Stimulated activated CD4-positive, alpha-beta T cell treated with anti-CD3 and anti-CD28 coated beads, Interleukin-1b, Interleukin-23, amount 100 ng/mL, for 1 hour (primary cell): ENCODE results near the gene DRC7.
"Not testable (repeated sequence)": the region's sequence is repeated elsewhere in the genome, so short reads cannot be mapped to it uniquely, and the experiment has no call there.

Experiments used
- DNase-seq, 2 donors: peaks; one replicate each; pipeline ENCODE4 v3.0.0-alpha.2; 2020; ENCODE audit warnings: low read depth in 2 of 2

DRC7 gene

DNA sequence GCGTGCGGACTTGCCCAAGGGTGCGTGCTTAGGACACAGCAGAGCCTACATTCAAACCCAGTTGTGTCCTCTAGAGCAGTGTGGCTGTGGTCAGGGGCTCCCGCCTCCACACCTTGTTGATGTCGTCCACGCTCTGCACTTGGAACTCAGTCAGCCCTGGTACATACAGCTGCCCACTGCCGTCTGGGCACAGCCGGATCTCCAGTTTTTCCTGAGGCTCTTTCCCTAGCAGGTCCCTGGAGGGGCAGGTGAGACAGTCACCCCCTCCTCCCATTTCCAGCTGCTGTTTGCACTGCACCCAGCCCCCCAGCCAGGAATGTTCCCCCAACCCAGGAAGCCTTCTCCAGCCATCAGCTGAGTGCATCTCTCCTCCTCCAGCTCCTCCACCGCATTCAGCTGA is 66.7 kb downstream of the DRC7 start:
- no peak for DNase-seq

DNA sequence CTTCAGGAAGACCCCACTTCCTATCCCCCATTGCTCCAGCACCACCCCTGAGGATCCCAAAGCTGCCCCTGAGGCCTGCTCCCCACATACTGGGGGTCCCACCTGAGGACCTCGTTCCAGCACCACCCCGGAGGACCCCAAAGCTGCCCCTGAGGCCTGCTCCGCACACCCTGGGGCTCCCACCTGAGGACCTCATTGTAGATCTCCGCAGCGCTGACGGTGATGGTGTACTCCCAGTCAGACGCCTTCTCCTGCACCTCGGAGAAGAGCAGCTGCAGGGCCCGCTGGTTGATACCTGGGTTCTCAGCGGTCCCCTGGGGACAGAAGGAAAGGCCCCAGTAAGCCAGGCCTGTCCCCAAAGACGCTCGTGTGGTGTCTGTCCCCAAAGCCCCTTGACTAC is 67.4 kb downstream of the DRC7 start:
- DNase-seq = no peak

DNA sequence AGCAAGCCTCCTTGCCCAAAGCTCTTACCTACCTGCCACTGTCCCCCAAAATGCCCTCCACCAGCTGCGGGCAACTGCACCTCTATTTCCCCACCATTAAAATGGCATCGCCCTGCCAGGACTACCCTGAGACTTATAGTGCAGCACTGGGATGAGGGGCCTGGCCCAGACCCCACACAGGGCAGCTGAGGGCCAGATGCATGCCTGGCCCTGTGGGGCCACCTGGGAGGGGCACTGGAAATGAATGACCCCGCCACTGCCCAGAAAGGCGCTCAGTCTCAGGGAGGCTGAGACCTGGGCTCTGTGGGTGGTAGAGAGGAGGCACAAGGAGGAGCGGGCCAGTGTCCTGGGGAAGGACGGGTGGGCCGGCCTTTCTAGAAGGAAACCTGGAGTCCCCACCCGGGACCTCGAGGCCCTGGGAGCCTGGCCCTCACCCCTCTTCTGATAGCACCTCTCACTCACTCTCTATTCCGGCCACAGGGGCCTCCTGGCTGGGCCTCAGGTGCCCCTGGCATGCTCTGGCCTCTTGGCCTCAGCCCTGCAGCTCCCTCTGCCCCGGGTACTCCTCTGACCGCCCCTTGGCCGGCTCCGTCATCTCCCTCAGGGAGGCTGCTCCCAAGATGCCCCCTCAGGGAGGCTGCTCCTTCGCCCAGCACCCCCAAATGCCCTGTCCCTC is 67.9 kb downstream of the DRC7 start:
- DNase-seq = no peak

DNA sequence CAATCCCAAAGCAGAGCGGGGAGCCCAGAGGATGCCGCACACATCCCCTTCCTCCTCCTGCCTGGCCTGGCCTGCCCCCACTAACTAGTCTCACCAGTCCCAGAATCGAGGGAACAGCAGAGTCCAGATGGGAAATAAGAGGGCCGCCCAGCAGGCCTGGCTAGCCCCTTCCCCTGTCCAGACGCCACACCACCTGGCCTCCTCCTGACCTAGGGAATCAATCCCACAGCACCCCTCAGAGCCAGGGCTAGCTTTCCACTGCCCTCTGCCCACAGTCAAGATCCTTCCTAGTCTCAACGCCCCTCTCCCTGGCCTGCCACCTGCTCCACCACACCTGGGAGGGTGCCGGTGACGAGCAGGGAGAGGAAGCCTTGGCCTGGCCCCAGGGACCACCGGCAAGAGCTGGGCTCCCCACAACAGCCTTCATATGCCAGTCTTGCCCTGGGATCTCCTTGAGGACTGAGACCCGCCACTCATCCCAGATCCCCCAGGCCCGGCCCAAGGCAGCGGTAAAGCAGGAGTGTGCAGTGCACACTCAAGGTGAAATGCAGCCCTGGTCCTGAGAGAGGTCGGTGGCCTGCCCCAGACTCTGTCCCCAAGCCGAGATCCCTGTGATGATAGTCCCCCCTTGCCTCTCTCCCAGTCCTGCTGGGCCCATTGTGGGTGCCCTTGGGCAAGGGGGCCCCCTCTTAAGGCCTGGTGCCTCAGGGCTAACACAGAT is 68.8 kb downstream of the DRC7 start:
- DNase-seq = no peak

DNA sequence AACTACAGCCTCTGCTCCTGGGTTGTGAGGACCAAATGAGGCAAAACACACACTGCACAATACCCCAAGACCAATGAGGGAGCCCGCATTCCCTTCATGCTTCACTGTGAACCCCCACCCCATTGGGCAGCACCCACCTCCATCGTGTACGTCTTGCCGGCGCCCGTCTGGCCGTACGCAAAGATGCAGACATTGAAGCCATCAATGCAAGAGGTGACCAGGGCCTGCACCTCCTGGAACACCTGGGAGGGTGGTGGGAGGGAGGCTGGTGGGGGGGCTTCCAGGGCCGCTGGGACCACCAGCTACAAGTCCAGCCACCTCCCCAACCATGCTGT is 69.4 kb downstream of the DRC7 start:
- no peak for DNase-seq

DNA sequence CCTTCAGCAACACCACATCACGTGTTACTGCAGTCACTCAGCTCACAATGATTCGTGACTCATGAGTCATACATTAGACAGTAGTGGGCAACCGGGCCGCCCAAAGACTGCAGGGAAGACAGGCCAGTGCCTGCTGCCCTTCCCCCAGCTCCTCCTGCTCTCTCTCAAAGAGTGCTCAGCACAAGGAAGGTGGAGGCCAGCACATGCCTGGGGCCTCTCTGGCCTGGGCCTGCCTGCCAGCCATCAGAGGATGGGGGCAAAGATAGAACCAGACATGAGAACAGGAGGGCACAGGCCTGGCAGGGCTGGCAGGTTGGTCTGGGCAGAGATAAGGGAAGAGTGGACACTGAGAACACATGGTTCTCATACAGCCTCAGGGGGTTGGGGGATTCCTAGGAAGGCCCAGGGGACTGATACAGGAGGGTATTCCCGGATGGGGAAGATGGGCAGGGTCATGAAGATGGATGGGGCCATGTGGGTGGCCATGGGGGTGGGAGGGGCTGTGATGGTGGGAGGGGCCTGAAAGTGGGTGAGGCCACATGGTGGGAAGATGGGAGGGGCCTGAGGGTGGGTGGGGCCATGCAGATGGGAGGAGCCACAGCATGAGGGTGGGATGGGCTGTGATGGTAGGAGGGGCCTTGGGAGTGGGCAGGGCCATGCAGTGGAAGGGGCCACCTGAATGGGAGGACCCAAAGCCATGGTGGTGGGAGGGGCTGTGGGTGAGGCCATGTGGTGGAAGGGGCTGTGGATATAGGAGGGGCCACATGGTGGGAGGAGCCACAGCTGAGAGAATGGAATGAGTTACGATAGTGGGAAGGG is 69.9 kb downstream of the DRC7 start:
- peak in 1 of 2 donors; percentile 5 for DNase-seq

DNA sequence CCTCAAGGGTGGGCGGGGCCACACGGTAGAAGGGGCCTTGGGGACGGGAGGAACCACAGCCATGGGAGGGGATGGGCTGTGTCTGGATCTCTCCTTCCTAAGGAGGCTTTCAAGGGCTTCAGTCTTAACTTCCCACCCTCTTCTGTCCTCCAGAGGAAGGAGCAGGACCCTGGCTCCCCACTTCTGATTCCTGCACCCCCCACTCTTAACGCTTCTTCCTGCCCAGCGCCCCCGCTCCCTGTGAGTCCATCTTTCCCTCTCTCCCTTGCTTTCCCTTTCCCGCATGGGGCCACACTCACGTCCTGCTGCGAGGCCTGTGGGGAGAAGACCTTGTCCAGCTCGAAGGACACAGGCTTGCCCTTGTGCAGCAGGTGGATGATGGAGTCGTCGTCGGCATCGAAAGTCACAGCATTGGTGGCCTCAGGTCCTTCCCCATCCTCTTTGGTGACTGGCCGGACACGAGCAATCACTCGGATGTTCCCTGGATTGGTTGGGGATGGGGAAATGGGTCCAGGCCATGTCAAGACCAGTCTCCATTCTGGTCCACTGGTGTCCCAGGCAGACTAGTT is 70.6 kb downstream of the DRC7 start:
- no peak for DNase-seq

DNA sequence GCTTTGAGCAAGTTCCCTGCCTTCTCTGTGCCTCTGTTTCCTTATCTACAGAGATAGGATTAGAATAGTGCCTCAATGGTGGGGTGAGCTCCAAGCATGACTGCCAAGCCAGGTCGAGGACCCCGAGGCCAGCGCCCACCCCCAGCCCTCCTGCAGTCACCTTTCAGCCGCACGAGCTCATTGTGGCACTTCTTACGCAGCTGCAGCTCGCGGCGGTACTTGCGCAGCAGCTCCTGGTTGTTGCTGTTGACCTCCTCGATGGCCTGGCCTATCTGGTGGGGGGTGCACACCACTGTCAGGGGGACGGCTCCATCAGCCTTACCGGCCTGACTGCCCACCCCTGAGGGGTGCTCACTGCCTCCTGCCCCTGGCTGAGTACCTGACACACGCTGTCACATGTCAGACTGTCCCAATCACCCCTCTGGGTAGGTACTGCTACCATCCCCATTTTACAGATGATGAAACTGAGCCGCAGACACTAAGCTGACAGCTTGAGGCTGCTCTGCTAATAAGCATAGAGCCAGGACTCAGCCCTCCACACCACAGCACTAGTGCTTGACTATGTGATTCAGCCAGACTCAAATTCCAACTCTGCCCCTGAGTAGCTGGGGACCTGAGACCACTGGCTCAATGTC is 72.2 kb downstream of the DRC7 start:
- no peak for DNase-seq

DNA sequence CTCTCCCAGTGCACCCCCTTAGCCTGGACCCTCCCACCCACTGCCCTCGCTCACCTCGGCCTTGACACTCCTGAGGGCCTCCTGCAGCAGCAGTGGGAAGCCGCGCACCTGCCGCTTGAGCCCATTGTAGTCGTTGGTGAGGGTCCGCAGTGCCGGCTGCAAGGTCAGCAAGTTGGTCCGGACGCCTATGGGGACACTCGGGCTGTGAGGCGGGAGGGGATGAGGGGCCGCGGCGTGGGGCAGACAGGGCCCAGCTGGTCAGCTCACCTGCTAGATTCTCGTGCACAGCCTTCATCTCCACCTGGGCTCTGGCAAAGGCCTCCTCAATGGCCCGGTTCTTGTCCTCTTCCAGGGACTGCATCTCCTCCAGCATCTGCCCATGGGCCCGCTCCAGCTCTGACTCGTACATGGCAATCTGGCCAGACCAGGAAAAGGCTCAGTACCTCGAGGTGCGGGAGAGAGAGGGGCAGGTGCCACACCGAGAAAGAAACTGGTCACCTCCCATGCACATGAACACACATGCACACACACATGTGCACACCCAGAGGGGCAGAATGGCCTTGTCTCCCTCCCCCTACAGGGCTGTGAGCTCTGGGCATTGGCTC is 75.0 kb downstream of the DRC7 start:
- DNase-seq = no peak

DNA sequence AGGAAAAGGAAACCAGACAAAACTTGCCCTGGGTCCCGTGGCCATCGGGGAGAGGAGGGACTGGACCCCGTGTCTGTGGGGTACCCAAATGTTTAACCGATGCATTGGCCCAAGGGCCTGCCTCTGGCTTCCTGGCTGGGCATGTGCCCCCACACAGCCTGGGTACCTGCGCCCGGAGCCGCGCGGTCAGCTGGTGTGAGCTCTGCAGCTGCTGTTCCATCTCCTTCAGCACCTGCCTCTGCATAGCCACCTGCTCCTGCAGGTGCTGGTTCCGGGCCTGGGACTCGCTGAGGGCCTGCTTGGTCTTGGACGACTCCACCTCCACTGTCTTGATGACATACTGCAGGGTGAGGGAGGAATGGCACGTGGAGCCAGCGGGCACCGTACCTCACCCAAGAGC is 75.8 kb downstream of the DRC7 start:
- DNase-seq = no peak

DNA sequence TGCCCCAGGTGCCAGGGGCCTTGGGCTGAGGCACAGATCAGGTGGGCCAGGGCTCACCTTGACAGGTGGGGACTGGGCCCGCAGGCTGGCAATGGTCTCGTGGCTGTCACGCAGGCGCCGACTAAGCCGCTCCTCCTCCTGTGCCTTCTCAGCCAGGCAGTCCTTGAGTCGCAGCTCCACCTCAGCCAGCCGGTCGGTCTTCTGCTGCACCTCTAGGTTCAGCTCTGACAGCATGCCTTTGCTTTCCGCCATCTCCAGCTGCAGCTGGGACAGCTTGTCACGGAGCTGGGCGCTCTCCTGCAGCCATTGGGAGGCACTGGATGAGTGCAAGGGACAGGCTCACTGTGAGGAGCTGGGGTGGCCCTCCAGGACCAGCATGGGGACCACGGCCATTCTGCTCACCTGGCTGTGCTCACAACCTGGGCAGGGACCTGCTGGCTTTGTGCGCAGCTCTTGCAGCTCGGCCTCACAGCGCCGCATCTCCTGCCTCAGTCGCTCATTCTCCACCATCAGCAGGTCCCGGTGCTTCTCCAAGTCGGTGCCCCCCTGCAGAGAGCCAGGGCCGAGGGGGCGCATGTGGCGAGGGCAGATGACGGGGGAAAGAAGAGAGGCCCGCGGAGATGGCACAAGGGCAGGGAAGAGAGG is 76.7 kb downstream of the DRC7 start:
- no peak for DNase-seq

DNA sequence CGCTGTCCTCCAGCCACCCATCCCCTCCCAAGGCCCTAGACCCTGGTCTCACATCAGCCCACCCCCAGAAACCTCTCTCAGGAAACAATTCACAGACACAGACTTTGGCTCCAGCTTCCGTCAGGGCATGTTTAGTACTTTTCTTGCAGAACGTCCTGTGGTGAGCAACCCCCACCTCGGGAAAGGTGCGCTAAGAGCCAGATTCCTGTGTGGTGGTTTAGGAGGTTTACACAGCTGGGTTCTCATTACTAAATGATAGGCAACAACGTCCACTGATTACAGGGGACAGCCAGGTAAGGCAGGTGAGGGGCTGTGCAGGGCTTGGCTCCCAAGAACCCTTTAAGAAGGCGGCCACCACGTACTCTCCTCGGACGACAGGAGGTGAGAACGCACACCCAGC is 78.4 kb downstream of the DRC7 start:
- DNase-seq = no peak

DNA sequence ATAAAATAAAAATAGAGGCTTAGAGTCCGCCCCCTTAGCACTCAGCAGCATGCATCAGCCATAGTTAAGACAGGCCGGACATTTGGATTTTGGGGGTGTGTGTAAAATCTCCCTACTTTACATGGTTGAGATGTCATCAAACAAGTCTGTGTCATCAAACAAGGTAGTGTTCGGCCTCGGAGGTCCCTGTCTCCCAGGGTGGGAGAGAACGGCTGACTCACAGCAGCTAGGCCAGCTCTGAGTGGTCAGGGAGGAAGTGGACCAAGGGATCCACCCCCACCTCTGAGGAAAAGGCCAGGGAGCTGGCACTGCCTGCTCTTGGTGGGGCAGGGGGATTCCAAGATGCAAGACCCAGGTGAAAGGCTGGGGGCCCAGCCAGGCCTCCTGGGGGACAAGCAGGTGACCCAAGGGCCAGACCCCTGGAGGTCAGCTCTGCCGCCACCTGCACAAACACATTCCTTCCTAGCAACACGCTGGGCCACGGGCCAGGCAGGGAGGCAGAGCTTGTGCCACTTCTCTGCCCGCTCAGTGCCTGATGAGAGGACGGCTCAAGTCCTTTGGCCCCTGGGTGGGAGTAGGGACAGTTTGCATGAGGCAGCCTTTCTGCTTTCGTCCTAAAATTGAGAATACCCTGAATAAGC is 79.2 kb downstream of the DRC7 start:
- no peak for DNase-seq

DNA sequence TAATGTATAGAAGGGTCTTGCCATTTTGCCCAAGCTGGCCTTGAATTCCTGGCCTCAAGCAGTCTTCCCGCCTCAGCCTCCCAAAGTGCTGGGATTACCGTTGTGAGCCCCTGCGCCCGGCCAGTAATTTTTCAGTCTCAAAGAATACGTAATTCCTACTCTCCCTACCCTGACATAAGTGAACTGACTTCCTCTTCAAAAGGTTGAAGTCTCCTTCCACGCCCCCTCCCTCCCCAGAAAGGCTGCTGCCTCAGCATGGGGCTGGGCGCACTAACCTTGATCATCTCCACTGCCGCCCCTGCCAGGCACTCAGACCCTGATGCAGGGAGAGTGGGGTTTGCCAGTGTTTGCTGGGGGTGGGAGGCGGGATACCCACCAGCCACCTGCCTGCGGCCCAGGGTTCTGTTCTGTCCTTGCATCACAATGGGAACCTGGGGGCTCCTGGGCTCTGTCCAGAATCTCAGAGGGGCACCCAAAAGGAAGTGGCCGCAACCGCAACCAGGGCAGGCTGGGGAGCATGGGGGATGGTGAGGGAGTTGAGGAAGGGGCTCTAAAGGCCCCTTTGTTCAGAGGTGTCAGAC is 80.2 kb downstream of the DRC7 start:
- no peak for DNase-seq

DNA sequence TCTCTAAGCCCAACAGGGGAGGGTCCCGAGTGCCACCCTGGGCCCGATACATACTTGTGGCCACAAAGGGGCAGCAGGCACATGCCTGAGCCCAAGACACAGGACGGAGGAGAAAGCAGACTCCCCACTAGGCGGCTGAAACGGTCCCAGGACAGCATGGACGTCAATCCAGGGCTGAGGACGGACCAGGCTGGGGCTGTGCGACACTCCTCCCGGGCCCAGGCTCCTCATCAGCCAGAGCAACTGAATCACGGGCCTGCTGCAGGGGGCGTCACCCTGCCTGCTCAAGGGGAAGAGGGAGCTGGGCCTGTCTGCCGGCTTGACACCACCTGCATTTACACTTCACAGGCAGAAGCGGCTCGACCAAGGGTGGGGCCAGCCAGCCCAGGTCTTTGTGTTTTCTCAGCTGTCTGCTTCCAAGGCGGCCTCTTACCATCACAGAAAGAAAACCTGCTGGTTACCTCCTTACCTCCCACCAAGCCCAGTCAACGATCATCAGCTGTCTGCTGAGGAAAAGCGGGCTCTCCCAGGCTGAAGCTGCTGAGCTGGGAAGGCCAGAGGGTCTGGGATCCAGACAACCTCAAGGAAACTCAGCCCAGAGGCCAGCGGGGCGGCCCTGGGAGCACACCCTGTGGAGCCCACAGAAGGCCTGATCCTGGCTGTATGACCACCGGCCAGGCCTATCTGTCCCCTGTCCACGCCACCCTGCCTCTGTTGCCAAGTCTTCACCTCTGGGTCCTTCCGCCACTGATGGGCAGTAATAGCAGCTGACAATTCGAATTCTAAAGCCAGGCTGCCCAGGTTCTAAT is 81.3 kb downstream of the DRC7 start:
- no peak for DNase-seq

DNA sequence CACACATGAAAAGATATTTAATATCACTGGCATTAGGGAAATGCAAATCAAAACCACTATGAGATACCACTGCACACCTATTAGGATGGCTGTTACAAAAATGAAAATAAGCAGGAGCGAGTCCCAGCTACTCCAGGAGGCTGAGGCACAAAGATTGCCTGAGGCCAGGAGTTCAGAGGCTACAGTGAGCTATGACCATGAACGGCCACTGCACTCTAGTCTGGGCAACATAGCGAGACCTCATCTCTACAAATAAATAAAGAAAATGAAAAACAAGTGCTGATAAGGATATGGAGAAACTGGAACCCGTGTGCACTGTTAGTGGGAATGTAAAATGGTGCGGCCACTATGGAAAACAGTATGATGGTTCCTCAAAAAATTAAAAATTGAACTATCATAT is 84.1 kb downstream of the DRC7 start:
- DNase-seq = no peak

DNA sequence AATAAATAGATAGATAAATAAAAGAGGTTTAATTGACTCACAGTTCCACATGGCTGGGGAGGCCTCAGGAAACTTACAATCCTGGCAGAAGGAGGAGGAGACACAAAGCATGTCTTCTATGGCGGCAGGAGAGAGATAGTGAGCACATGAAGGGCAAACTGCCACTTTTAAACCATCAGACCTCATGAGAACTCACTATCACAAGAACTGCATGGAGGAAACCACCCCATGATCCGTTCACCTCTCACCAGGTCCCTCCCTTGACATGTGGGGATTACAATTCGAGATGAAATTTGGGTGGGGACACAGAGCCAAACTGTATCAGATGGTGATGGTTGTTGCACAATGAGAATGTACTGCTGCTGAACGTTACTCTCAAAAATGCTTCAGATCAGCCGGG is 85.2 kb downstream of the DRC7 start:
- not testable (repeated sequence) for DNase-seq

DNA sequence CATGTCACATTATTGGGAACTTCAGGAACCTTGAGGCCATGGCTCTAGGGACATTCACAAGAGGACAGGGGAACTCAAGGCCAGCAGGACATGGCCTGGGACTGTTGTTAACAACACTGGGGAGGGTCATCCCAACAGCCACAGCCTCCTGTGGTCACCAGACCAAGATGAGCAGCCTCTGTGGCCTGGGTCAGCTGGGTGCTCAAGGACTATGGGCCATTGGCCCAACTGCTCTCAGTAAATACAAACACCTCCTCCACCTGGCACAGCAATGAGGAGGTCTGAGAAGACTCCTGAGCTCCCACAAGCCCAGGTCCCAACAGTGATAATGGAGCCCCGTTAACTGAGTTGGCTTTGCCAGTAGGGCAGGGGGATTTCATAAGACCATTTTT is 86.7 kb downstream of the DRC7 start:
- DNase-seq = no peak
